GDM1 (cell line): ENCODE data around the gene SPARC.
A peak's percentile ranks its signal among the peaks of the same experiment; 100 is the strongest.

Experiments
- DNase-seq: peaks from one replicate; lab custom pipeline; 2025; lab: John Stamatoyannopoulos, UW

SPARC gene

DNA sequence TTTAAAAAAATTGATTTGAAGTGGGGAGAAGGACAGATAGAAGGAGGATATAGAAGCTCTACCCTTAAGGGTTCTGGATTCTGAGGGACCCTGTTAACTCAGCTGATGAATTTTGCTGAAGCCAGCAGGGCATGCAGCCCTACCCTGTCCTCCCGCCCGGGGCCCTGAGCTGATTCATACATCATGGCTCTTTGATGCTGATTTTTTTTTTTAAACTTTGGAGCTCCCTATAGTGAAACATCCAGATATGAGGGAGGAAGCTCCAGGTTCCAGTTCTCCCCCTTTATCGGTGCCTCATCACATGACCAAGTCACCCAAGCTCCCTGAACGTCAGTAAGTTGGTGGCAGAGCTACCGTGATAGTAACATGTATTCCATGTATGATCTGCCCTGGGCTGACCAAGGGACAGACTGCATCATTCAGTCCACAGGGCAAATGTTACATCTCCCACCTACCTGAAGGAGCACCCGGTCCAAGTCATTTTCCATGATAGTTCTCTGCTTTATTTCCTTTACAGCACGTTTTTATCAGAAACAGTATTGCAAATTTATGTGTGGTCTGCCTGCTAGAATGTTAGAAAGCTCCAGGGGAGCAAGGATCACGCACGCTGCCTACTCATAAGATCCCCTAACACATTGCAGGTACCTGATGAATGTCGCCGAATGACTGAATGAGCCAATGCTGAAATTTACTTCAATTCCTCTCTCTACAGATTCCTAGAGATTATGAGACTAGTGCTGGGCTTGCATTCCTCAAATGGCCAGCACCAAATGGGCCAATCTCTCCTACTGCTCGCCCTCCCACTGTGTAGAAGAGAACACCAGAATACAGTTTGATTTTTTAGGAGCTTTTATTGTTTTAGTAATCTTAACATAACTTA is 25.9 kb downstream of the SPARC start:
- DNase-seq = no peak

DNA sequence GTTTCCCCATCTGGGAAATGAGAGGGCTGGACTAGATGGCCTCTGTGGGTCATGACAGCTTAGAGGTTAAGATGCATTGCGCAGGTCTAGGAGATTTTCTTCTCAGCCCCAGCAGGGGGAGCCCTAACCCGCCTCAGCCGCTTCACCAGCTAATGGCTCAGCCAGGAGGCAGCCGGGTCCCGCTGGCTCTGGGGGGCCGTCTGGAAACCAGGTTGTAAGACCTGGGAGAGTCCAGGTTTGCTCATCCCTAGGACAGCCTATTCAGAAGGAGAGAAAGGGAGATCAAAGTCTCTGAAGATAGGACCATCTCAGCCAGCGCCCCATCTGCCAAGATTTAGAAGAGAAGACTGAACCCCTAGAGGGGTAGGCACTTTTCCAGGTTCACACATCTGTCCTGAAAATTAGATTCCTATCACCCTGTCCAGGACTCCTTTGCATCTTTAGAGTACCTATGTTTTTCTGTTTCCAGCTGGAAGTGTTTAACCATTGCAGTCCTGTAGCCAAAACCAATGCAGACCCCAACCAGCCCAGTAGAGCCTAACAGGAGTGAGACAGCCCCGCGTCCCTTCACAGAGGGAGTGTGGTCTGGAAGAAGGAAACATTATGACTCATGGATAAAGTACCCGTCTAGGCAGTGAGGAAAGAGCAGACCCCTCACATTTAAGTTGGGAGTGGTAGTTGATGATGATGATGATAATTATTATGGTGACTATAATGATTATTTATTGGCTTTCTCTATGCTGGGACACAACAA is 27.5 kb downstream of the SPARC start:
- peak; percentile 61 for DNase-seq

DNA sequence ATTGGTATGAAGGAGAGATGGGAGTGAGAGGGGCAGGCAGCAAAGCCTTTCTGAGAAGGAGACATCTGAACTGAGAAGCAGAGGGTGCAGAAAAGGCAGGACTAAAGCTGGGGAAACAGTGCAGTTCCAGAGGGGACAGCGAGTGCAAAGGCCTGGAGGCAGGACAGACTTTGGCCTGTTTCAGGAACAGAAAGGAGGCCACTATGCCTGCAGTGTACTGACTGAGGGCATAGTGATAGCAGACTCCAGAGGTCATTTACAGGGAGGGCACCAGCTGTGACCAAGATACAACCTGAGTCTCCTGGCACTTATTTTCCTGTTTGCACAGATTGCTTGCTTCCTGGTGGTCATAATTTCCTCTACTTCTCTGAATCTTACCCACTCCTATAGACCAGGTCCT is 29.6 kb downstream of the SPARC start:
- no peak for DNase-seq

DNA sequence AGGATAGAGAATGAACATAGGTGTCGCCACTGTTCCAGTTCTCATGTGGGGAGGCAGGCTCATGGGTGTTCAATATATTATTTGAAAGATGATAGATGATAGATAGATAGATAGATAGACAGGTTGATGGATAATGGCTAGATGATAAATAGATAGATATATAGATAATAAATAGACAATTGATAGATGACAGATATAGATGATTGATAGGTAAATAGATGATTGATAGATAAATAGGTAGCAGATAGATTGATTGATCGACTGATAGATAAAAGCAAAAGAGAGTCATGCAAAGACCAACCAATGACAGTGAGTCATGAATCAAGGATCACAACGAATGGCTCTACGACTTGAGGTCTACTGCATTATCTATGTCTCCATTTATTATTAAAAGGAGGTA is 30.4 kb downstream of the SPARC start:
- DNase-seq = no peak

DNA sequence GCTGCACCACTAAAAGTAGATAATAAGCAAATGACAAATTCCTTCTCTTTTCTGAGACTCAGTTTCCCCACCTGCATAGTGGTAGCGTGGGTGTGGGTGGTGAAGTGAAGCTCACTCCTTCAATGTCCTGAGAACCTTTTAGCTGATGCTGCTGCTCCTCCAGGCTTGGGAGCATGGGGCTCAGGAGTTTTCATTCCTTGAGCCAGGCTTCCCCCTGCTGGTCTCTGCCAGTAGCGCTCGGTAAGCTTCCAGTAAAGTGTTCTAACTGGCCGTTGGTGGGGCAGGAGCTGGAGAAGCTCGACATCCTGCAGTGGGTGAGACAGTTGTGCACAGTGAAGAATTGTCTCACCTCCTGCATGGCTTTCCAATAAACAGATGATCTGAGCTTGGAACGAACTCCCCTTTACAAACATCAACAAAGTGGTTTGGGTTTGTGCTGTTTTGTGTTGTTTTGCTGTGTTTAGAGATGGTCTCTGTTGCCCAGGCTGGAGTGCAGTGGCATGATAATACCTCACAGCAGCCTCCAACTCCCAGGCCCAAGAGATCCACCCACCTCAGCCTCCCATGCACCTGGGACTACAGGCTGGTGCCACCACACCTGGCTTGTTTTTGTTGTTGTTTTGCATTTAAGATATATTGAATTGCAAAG is 34.6 kb downstream of the SPARC start:
- peak; percentile 65 for DNase-seq

DNA sequence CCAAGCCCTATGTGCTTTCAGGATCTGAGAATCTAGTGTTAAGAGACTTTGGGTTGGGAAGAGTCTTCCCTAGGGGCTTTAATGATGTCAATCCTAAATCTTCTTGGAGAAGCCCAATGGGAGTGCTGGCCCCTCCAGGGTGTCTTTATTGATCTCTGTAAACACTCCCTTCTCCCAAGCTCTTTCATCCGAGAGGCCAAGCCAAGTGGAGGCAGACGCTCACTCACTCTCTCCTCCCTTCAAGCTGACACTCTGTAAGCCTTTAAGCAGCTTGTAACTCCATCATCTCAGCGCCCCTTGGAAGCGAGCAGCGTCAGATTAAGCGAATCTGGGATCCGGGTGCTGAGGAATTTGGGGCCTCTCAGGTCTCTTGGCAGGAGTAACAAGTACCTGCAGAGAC is 37.7 kb downstream of the SPARC start:
- DNase-seq = no peak

DNA sequence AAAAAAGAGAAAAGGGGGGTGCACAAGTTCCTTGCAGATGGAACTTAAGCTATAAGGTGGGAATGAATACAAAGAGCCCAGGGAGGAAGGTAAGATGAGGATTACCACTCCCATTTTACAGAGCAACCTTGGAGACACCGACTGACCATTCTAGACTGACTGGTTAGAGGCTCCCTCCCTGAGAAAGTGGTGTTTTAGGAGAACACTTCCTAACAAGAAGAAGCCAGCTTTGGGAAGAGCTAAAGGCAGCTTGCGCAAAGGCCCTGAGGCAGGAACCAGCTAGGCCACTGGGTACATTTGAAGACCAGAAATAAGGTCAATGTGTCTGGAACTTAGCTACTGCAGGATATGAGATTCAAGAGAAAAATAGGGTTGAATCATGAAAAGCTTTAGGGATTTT is 38.6 kb downstream of the SPARC start:
- no peak for DNase-seq

DNA sequence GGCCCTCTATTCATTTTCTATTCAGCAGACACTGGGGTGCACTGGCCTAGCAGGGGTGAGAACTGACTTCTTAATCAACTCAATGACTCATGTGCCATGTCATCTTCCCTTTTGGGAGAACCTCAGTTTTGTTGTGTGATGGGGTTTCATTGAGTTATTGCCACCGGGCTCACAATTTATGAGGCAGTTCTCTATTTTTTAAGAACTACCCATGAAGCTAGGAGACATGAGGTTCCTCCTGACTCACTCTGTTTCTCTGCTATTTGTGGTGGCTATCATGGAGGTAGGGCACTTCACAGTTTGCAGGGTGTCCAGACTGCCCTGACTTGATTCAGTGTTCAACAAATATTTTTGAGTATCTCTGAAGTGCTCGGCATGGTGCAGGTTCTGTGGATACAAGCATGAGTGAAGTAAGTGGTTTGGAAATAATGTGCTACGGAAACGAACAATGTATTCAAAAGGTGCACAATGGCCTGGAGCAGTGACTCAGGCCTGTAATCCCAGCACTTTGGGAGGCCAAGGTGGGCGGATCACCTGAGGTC is 39.3 kb downstream of the SPARC start:
- peak; percentile 27 for DNase-seq

DNA sequence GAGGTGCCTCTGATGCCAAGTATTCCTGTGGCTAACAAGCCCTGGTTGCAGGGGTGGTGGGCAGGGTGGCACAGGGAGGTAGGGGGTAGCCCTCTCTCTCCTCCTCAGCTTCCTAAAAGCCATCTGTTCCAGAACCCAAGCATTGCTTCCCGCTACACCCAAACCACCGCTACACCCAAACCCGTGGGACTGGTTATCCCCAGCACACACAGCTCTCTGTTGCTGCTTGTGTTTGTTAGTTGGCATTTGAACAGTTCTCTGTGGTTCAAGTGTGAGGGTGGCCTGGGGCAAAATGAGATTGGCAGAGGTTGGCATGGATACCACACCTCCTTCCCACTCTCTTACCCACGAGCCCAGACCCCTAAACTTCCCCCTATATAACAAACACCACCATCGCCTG is 40.4 kb downstream of the SPARC start:
- no peak for DNase-seq

DNA sequence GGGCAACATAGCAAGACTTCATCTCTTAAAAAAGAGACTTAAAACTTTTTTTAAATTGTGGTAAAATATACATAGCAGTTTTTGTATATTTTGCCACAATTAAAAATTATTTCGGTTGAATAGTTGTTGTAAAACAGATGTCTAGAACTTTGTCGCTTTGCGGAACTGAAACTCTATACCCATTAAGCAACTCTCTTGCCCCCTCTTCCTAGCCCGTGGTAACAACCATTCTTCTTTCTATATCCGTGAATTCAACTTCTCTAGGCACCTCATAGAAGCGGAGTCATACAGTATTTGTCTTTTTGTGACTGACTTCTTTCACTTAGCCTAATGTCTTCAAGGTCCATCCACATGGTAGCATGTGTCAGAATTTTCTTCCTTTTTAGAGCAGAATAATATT is 43.3 kb downstream of the SPARC start:
- DNase-seq = no peak

DNA sequence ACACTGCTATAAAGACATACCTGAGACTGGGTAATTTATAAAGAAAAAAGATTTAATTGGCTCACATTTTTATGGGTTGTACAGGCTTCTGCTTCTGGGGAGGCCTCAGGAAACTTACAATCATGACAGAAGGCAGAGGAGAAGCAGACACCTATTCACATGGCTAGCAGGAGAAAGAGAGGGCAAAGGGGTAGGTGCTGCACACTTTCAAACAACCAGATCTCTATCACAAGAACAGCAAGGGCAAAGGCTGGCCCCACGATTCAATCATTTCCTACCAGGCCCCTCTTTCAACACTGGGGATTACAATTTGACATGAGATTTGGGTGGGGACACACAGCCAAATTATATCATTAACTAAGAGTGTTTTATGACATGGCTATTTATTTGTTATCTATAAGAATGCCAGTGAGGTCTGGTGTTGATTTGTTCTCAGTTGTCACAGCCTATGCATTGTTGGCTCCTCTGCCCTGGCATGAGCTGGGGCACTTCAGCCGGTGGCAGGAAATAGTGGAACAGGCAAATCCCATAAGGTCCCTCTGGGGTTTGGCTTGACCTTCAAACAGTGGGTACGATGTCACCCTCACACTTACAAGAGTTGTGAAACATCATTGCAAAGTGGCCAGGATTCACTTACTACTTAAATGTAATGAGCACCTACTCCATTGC is 44.1 kb downstream of the SPARC start:
- no peak for DNase-seq

DNA sequence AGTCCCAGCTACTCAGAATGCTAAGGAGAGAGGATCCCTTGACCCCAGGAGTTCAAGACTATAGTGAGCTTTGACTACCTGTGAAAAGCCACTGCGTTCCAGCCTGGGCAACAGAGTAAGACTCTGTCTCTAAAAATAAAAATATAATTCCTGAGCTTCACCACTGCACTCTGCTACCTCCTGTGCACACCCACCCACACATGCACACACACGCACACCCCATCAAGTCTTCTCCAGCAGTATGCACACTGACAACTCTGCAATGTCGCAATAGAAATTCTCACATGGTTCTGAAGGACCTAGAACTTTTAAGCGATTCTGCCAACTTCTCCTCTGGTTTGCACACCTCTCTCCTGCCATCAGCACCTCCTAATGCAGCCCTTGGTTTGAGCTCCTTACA is 48.1 kb downstream of the SPARC start:
- DNase-seq = no peak

DNA sequence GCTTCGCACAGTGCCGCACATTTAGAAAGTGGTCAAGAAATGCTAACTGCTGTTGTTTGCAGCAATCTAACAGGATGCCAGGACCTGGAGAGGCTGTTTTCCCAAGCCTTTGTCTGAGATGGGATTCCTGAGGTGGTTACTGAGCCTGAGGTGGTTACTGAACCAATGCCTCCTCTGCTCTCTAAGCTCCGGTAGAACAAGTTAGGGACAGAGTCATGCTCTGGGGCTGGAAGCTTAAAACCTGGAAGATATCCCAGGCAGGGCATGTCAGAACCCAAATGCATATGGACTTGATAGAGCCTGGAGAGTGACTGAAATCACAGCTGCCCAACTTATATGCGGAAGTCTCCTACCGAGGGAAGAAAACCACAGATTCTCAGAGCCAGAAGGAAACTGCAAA is 49.0 kb downstream of the SPARC start:
- DNase-seq = no peak

DNA sequence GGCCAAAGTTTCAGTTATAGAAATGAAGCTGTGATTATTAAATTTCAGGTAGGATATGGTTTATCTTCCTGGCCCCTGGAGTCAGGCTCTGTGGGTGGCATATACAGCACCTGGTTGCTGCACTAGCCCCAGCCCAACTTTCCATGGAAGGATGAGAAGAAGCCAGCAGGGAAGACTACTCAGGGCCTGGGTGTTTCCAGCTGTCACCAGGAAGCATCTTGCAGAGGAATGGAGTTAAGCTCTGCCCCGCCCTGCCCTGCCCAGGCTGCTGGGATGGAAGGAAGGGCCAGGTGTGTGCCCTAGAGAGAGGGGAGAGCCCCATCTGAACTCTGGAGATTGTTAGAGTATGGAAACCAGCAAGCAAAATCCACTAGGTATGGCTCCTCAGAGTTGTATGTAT is 52.8 kb downstream of the SPARC start:
- no peak for DNase-seq

DNA sequence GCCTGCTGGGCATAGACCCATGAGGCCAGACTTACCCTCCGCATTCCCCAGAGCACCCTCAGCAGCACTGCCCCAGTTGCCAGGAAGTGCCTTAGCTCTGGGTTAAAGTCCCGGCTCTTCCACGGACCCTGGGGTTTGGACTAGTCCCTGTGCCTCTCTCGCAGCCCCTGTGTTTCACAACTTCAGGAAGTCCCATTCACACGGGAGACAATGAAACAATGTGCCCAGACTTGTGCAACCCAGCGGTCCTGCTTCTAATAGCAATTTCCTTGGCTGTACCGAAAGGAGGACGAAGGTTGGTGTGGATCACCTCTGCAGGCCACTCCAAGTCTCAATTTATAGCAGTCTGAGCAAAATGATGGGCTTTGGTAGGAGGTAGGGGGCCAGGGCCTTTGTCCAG is 53.8 kb downstream of the SPARC start:
- no peak for DNase-seq

DNA sequence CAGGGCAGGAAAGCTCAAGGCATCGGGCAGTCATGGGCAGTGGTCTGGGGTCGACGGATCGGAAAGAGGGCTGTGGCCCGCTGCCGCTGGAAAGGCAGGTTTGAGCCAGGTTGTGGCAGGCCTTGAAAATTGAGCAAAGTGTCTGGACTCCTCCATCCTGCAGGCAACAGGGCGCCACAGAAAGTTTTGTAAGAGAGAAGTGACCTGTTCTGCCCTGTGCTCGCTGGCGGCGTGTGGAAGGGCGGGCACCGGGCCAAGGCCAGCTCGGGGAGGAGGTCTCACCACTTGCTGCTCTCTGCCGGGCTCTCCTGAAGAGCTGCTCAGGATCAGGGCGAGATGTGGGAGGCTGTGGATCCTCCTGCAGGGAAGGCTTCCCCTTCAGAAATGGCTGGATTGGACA is 54.2 kb downstream of the SPARC start:
- DNase-seq = no peak

DNA sequence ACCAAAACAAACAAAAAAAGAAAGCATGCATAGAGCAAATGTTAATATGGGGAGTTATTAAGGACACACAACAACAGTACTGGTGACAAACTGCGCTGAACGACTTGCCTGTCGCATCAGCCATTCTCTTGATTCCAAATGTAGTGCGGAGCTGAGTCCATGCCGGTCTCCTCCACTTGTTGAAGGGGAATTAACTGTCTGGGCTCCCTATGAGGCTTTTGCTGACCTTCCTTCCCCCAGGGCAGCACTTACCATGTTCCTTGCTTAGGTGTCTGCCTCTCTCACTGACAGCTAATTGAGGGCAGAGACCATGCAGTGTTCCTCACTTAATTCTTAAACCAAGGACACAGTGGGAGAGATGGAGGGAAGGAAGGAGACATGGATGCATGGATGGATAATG is 54.8 kb downstream of the SPARC start:
- no peak for DNase-seq

DNA sequence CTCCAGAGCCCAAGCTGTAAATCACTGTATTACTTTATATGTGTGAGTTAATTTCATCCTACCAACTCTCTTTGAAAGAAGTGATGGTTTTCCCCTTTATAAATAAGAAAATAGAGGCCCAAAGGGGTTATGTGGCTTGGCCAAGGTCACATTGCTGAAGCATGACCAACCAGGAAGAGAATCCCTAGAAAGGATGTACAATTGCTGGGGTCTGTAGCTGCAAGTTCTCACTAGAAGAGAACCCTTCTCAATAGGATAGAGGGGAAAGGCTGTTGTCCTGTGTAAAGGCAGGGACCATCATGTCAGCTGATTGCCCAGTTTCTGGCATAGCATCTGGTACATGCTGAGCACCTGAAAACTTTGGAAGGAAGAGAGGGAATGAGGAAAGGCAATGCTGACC is 56.6 kb downstream of the SPARC start:
- no peak for DNase-seq

DNA sequence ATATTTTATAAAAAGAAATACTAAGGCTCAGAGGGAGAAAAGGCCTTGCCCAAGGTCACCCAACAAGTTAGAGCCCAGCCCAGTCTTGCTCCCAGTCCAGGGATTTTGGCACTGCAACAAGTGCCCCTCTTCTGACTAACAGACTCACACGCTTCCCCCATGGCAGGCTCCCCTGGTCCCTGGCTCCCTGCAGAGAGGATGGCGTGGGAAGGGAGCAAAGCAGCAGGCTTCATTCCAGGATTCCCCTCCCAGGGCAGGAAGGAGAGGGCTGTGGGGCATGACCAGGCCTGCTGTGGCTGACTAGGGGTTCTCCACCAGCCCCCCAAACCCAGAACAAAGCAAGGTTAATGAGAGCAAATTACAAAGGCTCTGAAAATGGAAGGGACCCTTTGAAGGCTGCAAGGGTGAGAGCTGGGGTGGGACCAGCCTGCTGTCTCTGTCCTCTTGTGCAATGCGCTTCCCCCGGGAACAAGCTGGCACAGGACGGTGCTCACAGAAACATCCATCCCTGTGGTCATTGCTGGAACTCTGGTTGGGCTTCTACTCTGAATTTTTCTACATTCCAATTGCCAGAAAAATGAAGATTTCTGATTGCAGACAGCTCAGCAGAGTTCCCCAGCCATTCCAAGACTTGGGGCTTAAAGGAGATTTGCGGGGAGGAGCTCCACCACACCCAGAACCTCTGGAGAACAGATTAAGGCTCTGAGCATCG is 58.4 kb downstream of the SPARC start:
- DNase-seq = no peak

DNA sequence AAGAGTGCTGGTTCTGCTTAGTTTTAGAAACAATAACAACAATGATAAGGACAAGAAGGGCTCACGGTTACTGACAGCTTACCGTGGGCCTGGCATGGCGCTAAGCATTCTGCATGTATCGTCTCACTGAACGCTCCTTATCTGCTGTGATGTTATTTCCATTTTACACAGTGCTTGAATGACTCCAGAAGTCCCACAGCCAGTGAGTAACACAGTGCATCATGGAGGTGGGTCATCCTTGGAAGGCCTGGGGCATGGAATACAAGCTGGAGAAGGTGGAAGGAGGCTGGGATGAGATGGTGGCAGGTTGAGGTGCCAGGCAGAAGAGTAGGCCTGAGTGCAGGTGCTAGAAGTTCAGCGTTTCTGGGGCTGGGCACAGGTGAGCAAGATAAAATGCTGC is 59.1 kb downstream of the SPARC start:
- no peak for DNase-seq

DNA sequence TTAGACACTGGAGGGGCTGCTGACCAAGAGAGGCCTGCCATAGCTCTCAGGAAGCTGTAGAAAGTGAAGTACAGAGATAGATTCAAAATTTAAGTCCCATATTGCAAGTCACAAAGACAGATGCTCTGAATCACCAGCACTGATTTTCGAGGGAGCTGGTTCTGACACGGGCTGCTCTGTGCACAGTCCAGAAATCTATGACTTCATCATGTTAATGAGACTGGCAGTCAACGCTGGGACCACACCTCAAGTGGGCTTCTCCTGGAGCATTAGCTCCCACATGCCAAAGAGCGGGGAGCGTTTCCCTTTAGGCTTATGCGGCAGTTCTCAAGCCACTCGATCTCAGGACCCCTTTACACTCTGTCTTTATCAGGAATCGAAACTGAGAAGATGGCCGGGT is 61.4 kb downstream of the SPARC start:
- DNase-seq = no peak

DNA sequence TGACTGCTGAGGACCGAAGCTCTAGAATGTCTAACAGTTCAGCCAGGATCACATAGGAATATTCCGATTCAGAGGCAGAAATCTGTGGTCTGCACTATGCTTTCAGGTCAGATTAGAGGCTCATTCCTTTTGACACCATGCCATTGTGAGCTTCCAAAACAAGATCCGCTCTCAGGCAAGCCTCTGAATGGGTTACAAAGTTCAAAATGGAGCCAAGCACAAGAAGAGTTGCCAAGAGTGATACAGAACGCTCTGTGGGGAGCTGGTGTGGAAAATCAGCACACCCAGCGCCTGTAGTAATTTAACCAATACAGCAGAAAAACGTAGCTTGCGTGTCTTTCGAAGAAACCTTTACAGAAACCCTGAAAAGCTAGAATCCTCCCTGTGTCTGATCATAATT is 62.2 kb downstream of the SPARC start:
- DNase-seq = no peak
